C1 segment of cervical spinal cord (tissue), 14 donors: Measurements from ENCODE around the gene NWD2.
A peak's percentile ranks its signal among the peaks of the same experiment; 100 is the strongest.
"Not testable (repeated sequence)": the region's sequence is repeated elsewhere in the genome, so short reads cannot be mapped to it uniquely, and the experiment has no call there.

Source experiments
- DNase-seq, 14 donors: peaks; one replicate each; lab custom pipeline; 2025; lab: John Stamatoyannopoulos, UW

Gene NWD2

GRCh38 chr4:37392521-37393255 lies 148.1 kb downstream of the NWD2 start:
- DNase-seq, result peak in 11 of 14 donors; percentile 28 to 78 (median 62)

DNA sequence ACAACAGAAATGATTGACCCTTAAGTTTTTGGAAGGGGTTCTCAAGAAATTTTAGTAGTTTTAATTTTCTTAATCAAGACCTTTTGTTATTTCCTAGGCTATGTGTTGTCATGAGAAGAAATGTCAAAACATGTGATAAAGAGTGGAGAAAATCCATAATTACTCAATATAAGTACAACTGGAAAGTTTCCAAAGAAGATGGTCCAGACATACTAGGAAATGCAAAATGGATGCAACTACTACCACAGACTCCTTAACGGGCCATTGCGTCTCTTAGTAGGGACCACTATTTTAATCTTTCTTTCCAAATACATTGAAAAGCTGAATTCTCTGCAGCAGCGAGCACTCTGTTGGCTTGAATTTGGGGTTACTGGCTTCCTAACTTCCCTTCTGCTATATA lies 148.8 kb downstream of the NWD2 start:
- no peak for DNase-seq

DNA sequence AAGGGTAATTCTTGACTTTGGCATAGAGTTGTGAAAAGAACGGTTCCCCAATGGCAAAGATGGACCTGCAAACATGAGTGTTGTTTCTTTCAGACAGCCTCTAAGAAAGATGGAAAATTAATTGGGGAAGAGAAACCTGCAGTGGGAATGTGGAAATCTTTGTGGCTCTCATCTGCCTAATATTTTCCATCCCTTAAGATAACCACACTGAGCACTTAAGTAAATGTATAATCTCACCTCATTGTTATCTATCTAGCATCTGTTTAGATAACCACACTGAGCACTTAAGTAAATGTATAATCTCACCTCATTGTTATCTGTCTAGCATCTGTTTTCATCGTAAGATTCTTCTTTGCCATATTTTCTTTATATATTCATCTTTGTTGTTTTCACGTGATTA lies 149.3 kb downstream of the NWD2 start:
- no peak for DNase-seq

DNA sequence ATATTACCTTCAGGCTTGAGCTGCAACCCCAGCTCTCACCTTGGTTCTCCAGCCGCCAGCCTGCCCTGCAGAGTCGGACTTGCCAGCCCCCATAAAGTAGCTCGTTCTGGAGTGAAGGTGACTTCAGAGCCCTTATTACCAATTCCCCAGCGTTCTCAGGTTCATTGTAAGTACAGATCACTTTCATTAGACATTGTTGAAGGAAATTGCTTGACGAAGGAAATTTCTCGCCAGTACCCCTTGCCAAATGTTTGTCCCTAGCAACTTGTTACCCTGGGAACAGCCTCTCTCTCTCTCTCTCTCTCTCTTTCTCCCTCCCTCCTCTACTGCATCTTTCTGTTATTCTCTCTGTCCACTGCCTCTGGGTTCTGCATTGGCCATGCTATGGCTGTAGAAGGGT lies 153.0 kb downstream of the NWD2 start:
- DNase-seq, result no peak

GRCh38 chr4:37400241-37400881 lies 155.8 kb downstream of the NWD2 start:
- no peak for DNase-seq

GRCh38 chr4:37407938-37408826 lies 163.6 kb downstream of the NWD2 start:
- DNase-seq, result not testable (repeated sequence)

GRCh38 chr4:37413612-37414011 lies 169.1 kb downstream of the NWD2 start:
- DNase-seq, result not testable (repeated sequence)

DNA sequence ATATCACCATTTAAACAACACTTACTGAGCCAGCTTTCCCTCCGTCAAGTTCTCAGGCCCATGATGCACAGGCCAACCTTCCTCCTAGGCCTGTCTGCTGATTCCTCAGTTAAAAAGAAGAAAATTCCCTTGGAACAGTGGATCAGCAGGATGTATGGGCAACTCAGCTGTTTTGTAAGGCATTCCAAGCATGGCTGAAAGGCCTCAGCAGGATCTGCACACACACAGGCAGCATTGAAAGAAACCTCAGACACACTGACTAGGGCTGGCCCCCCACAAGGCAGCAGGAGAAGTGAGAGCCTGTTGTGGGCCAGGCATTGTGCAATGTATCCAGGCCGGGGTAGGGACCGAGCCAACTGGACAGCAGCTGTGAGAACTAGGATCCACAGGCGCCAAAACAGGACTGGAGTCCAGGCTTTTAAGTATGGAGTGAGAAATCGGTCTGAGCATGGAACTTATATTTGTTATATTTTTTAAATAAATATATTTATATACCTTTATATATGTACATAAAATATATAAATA lies 171.4 kb downstream of the NWD2 start:
- no peak for DNase-seq

- no peak for DNase-seq
Measured at GRCh38 chr4:37421614-37422013, 177.1 kb downstream of the NWD2 start.

- no peak for DNase-seq
Measured at GRCh38 chr4:37422102-37422501, 177.6 kb downstream of the NWD2 start.

- no peak for DNase-seq
Measured at GRCh38 chr4:37422638-37423037, 178.1 kb downstream of the NWD2 start.

DNA sequence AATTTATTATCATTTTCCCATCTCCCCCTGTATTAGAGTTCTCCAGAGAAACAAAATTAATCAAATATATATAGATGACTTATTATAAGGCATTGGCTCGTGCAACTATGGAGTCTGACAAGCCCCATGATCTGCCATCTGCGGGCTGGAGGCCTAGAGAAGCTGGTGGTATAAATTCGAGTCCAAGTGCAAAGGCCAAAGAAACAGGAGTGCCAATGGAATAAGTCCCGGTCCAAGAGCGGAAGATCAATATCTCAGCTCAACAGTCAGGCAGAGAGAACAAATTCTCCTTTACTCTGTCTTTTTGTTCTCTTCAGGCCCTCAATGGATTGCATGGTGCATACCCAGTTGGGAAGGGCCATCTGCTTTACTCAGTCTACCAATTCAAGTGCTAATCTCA lies 178.8 kb downstream of the NWD2 start:
- DNase-seq, result no peak

DNA sequence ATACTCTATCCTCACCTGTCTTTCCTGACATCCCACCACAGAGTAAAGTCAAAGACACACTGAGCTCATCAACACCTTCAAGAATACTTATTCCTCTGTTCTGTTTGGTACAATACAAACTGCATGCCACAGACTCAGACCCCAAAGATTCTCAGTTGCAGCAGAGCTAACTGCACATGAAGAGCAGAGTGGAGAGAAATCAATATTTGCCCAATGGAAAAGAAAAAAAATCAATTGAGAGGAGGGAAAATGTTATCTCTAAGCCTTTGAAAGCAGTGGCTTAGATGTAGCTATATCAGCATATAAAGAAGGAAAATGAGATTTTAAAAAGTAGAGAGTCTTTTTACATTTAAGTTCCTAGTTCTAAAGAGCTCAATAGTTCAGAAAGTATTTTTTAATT lies 180.2 kb downstream of the NWD2 start:
- no peak for DNase-seq

DNA sequence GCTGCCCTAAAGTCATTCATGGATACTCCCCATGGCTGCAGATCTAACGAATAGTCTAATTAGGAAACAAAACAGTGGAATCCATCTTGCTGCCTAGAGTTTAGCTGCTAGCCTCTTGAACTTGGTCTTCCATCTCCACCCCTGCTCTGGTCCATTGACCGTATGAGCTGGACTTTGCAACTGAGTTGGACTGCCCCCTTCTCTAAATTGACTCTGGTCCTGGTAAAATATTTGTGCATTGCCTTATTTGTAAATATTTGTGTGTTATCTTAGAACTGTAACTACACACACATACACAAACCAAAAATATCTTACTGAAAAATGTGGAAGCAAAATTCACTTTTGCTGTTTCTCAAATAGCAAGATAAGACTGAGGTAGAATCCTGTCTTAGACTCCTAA lies 181.3 kb downstream of the NWD2 start:
- DNase-seq, result no peak

- no peak for DNase-seq
Measured at GRCh38 chr4:37427193-37427592, 182.7 kb downstream of the NWD2 start.

DNA sequence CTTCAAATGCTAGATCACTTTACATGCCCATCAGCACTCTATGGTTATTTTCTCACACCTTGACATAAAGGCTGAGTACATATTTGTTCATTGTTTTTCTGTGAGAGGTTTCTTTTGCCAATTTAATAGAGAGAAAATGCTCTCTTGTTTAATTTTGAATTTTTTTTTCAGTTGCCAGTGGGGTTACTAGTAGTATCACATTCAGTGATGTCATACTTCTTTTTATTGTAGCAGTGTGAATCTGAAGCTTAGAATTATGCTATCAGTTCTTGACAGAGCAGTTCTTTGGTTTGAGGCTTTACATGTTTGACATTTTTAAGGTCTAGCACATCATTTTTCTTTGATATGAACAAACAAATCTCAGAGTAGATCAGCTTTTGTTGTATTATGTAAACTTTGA lies 185.4 kb downstream of the NWD2 start:
- DNase-seq, result no peak

- DNase-seq, result no peak
Measured at GRCh38 chr4:37430718-37431416, 186.3 kb downstream of the NWD2 start.

GRCh38 chr4:37431417-37431743 lies 186.8 kb downstream of the NWD2 start:
- no peak for DNase-seq

DNA sequence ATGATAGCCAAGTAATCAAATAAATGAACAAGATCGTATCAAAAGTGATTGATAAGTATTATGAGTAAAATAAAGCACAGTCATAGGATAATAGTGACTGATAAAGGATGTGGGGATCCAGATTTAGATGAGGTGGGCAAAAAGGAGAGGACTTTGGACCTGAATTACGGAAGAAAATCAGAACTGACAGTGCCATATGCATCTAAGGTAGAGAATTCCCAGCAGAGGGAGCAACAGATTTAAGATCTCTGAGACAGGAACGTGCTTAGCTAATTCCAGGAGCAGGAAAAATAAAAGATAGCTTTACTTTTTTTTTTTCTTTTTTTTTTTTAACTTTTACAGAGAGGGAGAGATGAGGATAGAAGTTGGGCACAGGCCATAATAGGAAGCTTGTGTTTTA lies 189.9 kb downstream of the NWD2 start:
- no peak for DNase-seq

DNA sequence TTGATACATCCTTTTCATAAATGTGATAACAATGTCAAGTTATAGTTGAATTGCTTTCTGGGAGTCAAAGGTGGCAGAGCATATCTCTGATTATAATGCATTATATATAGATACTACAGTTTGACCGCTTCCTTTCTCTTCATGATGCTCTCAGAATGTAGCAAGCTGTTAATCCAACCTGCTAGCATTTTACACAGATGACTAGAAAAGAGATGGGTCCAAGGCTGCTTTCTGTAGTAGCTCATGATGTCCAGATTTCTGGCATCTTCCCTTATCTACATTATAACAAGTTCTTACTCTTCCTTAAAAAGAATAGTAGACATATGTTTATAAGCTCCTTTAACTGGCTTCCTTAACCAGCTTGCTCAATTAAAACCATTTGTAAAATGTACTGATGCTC lies 192.0 kb downstream of the NWD2 start:
- peak in 1 of 14 donors; percentile 22 for DNase-seq

DNA sequence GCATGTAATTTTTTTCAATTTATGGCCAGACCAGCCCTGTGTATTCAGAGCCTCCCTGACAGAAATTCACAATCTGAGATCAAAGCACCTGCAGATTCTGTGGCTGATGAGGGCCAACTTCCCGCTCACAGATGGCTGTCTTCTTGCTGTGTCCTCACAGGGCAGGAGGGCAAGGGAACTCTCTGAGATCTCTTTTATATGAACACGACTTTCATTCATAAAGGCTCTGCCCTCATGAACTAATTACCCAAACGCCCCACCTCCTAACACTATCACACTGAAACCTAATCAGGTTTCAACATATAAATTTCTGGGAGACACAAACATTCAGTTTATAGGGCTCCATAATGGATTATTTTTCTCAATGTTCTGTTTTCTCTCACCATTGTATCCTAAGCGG lies 192.6 kb downstream of the NWD2 start:
- DNase-seq, result peak in 1 of 14 donors; percentile 15
